ENCODE results near the gene MRPS5.

Gene MRPS5

GRCh38 chr2:95042472-95043271 is 78.9 kb downstream of the MRPS5 start:
- TF ChIP-seq CTCF (conservative IDR thresholded peaks at IDR 0.05; ENCODE audit: control insufficient read depth, insufficient read depth, low read depth, low read length) = no peak
- no peak for DNase-seq (ENCODE audit: low read depth)
- no peak overlapping the region for H3K4me3 ChIP-seq (ENCODE audit: control insufficient read depth, low read depth, low read length)

- no peak for DNase-seq (ENCODE audit: low read depth)
- H3K4me3 ChIP-seq (ENCODE audit: control insufficient read depth, low read depth, low read length) = no peak overlapping the region
- TF ChIP-seq CTCF (conservative IDR thresholded peaks at IDR 0.05; ENCODE audit: control insufficient read depth, insufficient read depth, low read depth, low read length) = no peak
Measured at GRCh38 chr2:95041824-95042442, 79.7 kb downstream of the MRPS5 start.

GRCh38 chr2:95041060-95041823 is 80.4 kb downstream of the MRPS5 start:
- H3K4me3 ChIP-seq (ENCODE audit: control insufficient read depth, low read depth, low read length) = no peak overlapping the region
- no peak for DNase-seq (ENCODE audit: low read depth)
- no peak for TF ChIP-seq CTCF (conservative IDR thresholded peaks at IDR 0.05; ENCODE audit: control insufficient read depth, insufficient read depth, low read depth, low read length)

- no peak overlapping the region for H3K4me3 ChIP-seq (ENCODE audit: control insufficient read depth, low read depth, low read length)
- no peak for TF ChIP-seq CTCF (conservative IDR thresholded peaks at IDR 0.05; ENCODE audit: control insufficient read depth, insufficient read depth, low read depth, low read length)
- DNase-seq (ENCODE audit: low read depth) = no peak
Measured at GRCh38 chr2:95040426-95040825, 81.2 kb downstream of the MRPS5 start.

GRCh38 chr2:95039978-95040377 is 81.6 kb downstream of the MRPS5 start:
- DNase-seq (ENCODE audit: low read depth) = no peak
- H3K4me3 ChIP-seq (ENCODE audit: control insufficient read depth, low read depth, low read length) = no peak overlapping the region
- TF ChIP-seq CTCF (conservative IDR thresholded peaks at IDR 0.05; ENCODE audit: control insufficient read depth, insufficient read depth, low read depth, low read length) = no peak

- TF ChIP-seq CTCF (conservative IDR thresholded peaks at IDR 0.05; ENCODE audit: control insufficient read depth, insufficient read depth, low read depth, low read length) = no peak
- no peak overlapping the region for H3K4me3 ChIP-seq (ENCODE audit: control insufficient read depth, low read depth, low read length)
- no peak for DNase-seq (ENCODE audit: low read depth)
Measured at GRCh38 chr2:95039363-95039762, 82.2 kb downstream of the MRPS5 start.

All from fibroblast of mammary gland (primary cell).